ENCODE data around the gene ZBED6.
A peak's percentile ranks its signal among the peaks of the same experiment; 100 is the strongest.

Gene ZBED6

GRCh38 chr1:203768256-203768655 lies 27.2 kb upstream of the ZBED6 start:
- peak overlapping the region; percentile 6; the same call in 1 of the 2 replicates for H3K4me2 ChIP-seq (ENCODE audit: low read length)
- H3F3A ChIP-seq (ENCODE audit: insufficient read depth, low read length): no peaks in the 10 kb centered on the region
- peaks cover 42% of the 10 kb centered on the region for H3K4me1 ChIP-seq (ENCODE audit: insufficient read depth, low read length, severe bottlenecking)
- H3K27me3 ChIP-seq (ENCODE audit: insufficient read depth, low read length): no peaks in the 10 kb centered on the region
- no peak overlapping the region for H3K4me3 ChIP-seq (ENCODE audit: low read depth, low read length, poor library complexity, severe bottlenecking)
- H3K9me3 ChIP-seq (ENCODE audit: low read length): no peaks in the 10 kb centered on the region
- TF ChIP-seq EZH2 (IDR thresholded peaks at IDR 0.05; ENCODE audit: borderline replicate concordance, low read length): no peak
- no peak for TF ChIP-seq CTCF (IDR thresholded peaks at IDR 0.05; ENCODE audit: low read length)
- no peak overlapping the region for H2AFZ ChIP-seq (ENCODE audit: low read length)
- H3K36me3 ChIP-seq (ENCODE audit: insufficient read depth, low read length): peaks cover 35% of the 10 kb centered on the region
- no peak overlapping the region for H3K27ac ChIP-seq (ENCODE audit: low read depth, low read length, poor library complexity, severe bottlenecking)
- H3K79me2 ChIP-seq (ENCODE audit: insufficient read depth, low read length): peaks cover 15% of the 10 kb centered on the region
- no peak overlapping the region; the same call in 1 of the 2 replicates for H3K9ac ChIP-seq (ENCODE audit: low read length)
- H4K20me1 ChIP-seq (ENCODE audit: insufficient read depth, low read length): no peaks in the 10 kb centered on the region
- H3K9me2 ChIP-seq (ENCODE audit: low read depth, low read length): no peaks in the 10 kb centered on the region

- TF ChIP-seq EZH2 (IDR thresholded peaks at IDR 0.05; ENCODE audit: borderline replicate concordance, low read length): no peak
- no peak for TF ChIP-seq CTCF (IDR thresholded peaks at IDR 0.05; ENCODE audit: low read length)
- Histone ChIP-seq H4K20me1 (ENCODE audit: insufficient read depth, low read length) (no peaks in the 10 kb centered on the region), H2AFZ (ENCODE audit: low read length) (no peak overlapping the region), H3K27ac (ENCODE audit: low read depth, low read length, poor library complexity, severe bottlenecking) (no peak overlapping the region), H3K36me3 (ENCODE audit: insufficient read depth, low read length) (peaks cover 50% of the 10 kb centered on the region), H3F3A (ENCODE audit: insufficient read depth, low read length) (no peaks in the 10 kb centered on the region), H3K4me2 (ENCODE audit: low read length) (no peak overlapping the region), H3K4me3 (ENCODE audit: low read depth, low read length, poor library complexity, severe bottlenecking) (no peak overlapping the region), H3K27me3 (ENCODE audit: insufficient read depth, low read length) (no peaks in the 10 kb centered on the region), H3K4me1 (ENCODE audit: insufficient read depth, low read length, severe bottlenecking) (peaks cover 27% of the 10 kb centered on the region), H3K9me2 (ENCODE audit: low read depth, low read length) (no peaks in the 10 kb centered on the region), H3K9ac (ENCODE audit: low read length) (no peak overlapping the region), H3K79me2 (ENCODE audit: insufficient read depth, low read length) (peaks cover 15% of the 10 kb centered on the region), H3K9me3 (ENCODE audit: low read length) (no peaks in the 10 kb centered on the region)
Measured at GRCh38 chr1:203769505-203770343, 25.7 kb upstream of the ZBED6 start.

DNA sequence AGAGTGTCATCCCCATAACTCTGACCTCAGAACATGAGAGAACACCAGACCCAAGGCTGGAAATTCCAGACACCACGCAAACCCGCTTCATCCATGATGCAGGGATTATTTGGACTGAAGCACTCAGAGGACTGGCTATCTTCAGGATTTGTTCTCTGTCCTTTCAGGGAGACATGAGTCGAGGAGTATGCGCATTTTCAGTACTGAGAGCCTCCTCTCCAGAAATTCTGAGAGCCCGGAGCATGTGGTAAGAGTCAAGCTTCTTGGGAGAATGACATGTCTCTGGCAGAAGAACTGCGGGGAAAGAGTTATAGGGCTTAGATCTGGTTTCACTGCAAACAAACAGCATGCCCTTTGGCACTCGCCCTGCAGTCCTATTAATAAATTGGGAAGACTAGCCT lies 23.5 kb upstream of the ZBED6 start:
- Histone ChIP-seq H4K20me1 (ENCODE audit: insufficient read depth, low read length) (no peaks in the 10 kb centered on the region), H3F3A (ENCODE audit: insufficient read depth, low read length) (no peaks in the 10 kb centered on the region), H3K9me3 (ENCODE audit: low read length) (no peaks in the 10 kb centered on the region), H3K36me3 (ENCODE audit: insufficient read depth, low read length) (peaks cover 64% of the 10 kb centered on the region), H3K27ac (ENCODE audit: low read depth, low read length, poor library complexity, severe bottlenecking) (no peak overlapping the region), H3K9me2 (ENCODE audit: low read depth, low read length) (no peaks in the 10 kb centered on the region), H3K9ac (ENCODE audit: low read length) (no peak overlapping the region), H3K27me3 (ENCODE audit: insufficient read depth, low read length) (no peaks in the 10 kb centered on the region), H3K4me3 (ENCODE audit: low read depth, low read length, poor library complexity, severe bottlenecking) (no peak overlapping the region), H3K79me2 (ENCODE audit: insufficient read depth, low read length) (no peaks in the 10 kb centered on the region), H2AFZ (ENCODE audit: low read length) (no peak overlapping the region), H3K4me2 (ENCODE audit: low read length) (no peak overlapping the region), H3K4me1 (ENCODE audit: insufficient read depth, low read length, severe bottlenecking) (peaks cover 6% of the 10 kb centered on the region)
- TF ChIP-seq CTCF (IDR thresholded peaks at IDR 0.05; ENCODE audit: low read length) (no peak), EZH2 (IDR thresholded peaks at IDR 0.05; ENCODE audit: borderline replicate concordance, low read length) (no peak)

Data from OCI-LY1 (cell line).